HepG2 (cell line): ENCODE data around the gene CMPK2. TPM values are rescaled to one million over a fixed set of nuclear protein-coding genes. Genes with fewer than 3 reads are reported as not detected.

ENCODE experiments used
- CSRNP1 ChIP-seq: sonication (generic); formaldehyde crosslinking; IDR thresholded peaks from 2 replicates; pipeline ENCODE4 v1.8.1; 2023; ENCODE audit warnings: mild to moderate bottlenecking, missing genetic modification reagents
- ESRRA ChIP-seq: sonication (generic); formaldehyde crosslinking; IDR thresholded peaks from 2 replicates; pipeline ENCODE4 v1.5.1; 2020; ENCODE audit warnings: mild to moderate bottlenecking, low read depth, missing genetic modification reagents
- KDM4B ChIP-seq: sonication (generic); formaldehyde crosslinking; IDR thresholded peaks from 2 replicates; pipeline ENCODE4 v1.4.0; 2020; ENCODE audit warnings: missing genetic modification reagents
- KDM6A ChIP-seq: IDR thresholded peaks from 2 replicates; pipeline ENCODE4 v1.6.1; 2016; ENCODE audit warnings: low read depth
- PLRG1 ChIP-seq: fragments of 450-650 bp; conservative IDR thresholded peaks from 2 replicates; pipeline ENCODE4 v1.6.1; 2016
- SNRNP70 ChIP-seq: fragments of 200-400 bp; formaldehyde crosslinking; IDR thresholded peaks from 2 replicates; pipeline ENCODE4 v1.6.1; 2017; ENCODE audit warnings: mild to moderate bottlenecking, low read depth, low read length, moderate library complexity
- TGIF2 ChIP-seq: IDR thresholded peaks from 2 replicates; pipeline ENCODE4 v1.6.1; 2016; ENCODE audit warnings: control low read depth, missing compliant biosample characterization
- TOE1 ChIP-seq: sonication (generic); formaldehyde crosslinking; IDR thresholded peaks from 2 replicates; pipeline ENCODE4 v1.4.0; 2020; ENCODE audit warnings: mild to moderate bottlenecking, missing genetic modification reagents
- XBP1 ChIP-seq: sonication (generic); formaldehyde crosslinking; IDR thresholded peaks from 2 replicates; pipeline ENCODE4 v1.5.0; 2020; ENCODE audit warnings: missing genetic modification reagents
- ZBTB1 ChIP-seq: sonication (generic); formaldehyde crosslinking; IDR thresholded peaks from 2 replicates; pipeline ENCODE4 v1.4.0; 2020; ENCODE audit warnings: missing genetic modification reagents, borderline replicate concordance
- ZC3H4 ChIP-seq: sonication (generic); formaldehyde crosslinking; IDR thresholded peaks from 2 replicates; pipeline ENCODE4 v1.4.0; 2020; ENCODE audit warnings: missing genetic modification reagents, borderline replicate concordance
- ZGPAT ChIP-seq: IDR thresholded peaks from 2 replicates; pipeline ENCODE4 v1.6.1; 2016; ENCODE audit warnings: mild to moderate bottlenecking
- ZNF180 ChIP-seq: sonication (generic); formaldehyde crosslinking; IDR thresholded peaks from 2 replicates; pipeline ENCODE4 v1.4.0; 2020; ENCODE audit warnings: low read depth, missing genetic modification reagents, borderline replicate concordance
- ZNF230 ChIP-seq: sonication (generic); formaldehyde crosslinking; IDR thresholded peaks from 2 replicates; pipeline ENCODE4 v1.4.0; 2020; ENCODE audit warnings: mild to moderate bottlenecking, missing genetic modification reagents
- ZNF232 ChIP-seq: sonication (generic); formaldehyde crosslinking; IDR thresholded peaks from 2 replicates; pipeline ENCODE4 v1.4.0; 2020; ENCODE audit warnings: missing genetic modification reagents, borderline replicate concordance
- ZNF3 ChIP-seq: IDR thresholded peaks from 2 replicates; pipeline ENCODE4 v1.7.0; 2017; ENCODE audit warnings: inconsistent platforms
- ZNF570 ChIP-seq: sonication (generic); formaldehyde crosslinking; IDR thresholded peaks from 2 replicates; pipeline ENCODE4 v1.4.0; 2020; ENCODE audit warnings: mild to moderate bottlenecking, missing genetic modification reagents, borderline replicate concordance
- ZNF614 ChIP-seq: IDR thresholded peaks from 2 replicates; pipeline ENCODE4 v1.6.1; 2018; ENCODE audit warnings: missing biosample characterization, missing genetic modification reagents, inconsistent platforms, borderline replicate concordance
- ZNF7 ChIP-seq: IDR thresholded peaks from 2 replicates; pipeline ENCODE4 v1.6.1; 2016; ENCODE audit warnings: missing biosample characterization, missing genetic modification reagents
- ZNF775 ChIP-seq: sonication (generic); formaldehyde crosslinking; IDR thresholded peaks from 2 replicates; pipeline ENCODE4 v1.4.0; 2020; ENCODE audit warnings: missing genetic modification reagents, mild to moderate bottlenecking, moderate library complexity, borderline replicate concordance
- polyA plus RNA-seq, 8 experiments: library from polyadenylated mRNA; depleted of rRNA in 3 of 8; stranded (reverse) in 7 of 8; unstranded in 1 of 8; fragments of >200 nt; fragmentation: Illumina TruSeq in 4 of 8; extraction: Trizol in 4 of 8; gene quantifications; 2 replicates each; pipeline versions ENCODE4 v1.2.1 to v1.2.3, GENCODE V29; 2011 to 2016; ENCODE audit warnings: low read depth in 4 of 8, missing spikeins in 1 of 8, mixed read lengths in 1 of 8; ENCODE audit not compliant: insufficient read depth in 1 of 8
- total RNA-seq, 5 experiments: library from RNA; depleted of rRNA; stranded (reverse); fragments of >200 nt; fragmentation: Illumina TruSeq; extraction: Trizol; gene quantifications; 2 replicates each; pipeline ENCODE4 v1.2.3, GENCODE V29; 2016; ENCODE audit warnings: low read depth in 1 of 5
- TF ChIP-seq, protein P1 (sequence below): IDR thresholded peaks from 2 replicates; pipeline ENCODE4 v1.6.1; 2016
- TF ChIP-seq, protein P2 (sequence below): sonication (generic); formaldehyde crosslinking; IDR thresholded peaks from 2 replicates; pipeline ENCODE4 v1.5.0; 2020; ENCODE audit warnings: mild to moderate bottlenecking, missing genetic modification reagents

Gene CMPK2
- total and polyA plus RNA-seq, 2 of the 13 experiments (the other 11 are each of a cell fraction or from before 2014, with no cell fraction given), result 0.04 to 1.0 TPM

DNA sequence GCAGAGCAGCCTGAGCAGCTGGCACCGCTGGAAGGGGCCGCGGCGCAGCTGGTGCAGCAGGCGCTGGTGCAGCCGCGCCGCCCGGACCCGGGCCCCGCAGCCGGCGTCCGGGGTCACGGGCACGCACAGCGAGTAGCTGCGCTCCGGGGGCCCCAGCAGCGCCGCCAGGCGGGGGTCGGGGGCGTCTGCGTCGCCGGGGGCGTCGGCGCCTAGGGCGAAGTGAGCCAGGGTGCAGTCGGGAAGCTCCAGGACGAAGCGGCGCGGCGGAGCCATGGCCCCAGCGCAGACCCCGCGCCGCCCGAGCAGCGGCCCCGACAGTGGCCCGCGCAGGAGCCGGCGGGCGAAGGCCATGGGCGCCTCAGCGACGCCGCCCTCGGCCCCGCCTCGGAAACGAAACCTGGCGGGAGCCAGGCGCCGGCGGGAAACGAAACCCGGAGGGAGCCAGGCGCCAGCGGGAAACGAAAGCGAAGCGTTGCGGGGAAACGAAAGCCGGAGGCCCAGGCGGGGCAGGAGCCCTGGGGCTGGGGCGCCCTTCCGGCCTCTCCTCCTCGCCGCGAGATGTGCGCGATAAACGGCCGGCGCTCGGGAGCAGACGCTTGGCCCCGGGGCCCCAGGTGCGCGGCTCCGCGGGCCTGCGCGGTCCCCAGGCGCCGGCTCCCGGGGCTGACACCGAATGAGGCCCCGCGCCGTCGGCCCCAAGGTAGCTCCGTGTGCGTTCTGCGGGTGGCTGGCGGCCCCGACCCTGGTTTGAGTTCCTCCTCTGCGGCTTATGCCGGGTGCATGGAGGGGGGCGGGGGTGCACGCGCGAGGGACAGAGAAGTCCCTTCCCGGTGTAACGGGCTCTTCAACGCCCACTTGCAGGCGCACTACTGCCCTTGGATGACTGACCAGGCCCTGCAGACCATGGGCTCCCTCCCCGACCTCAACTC, at the start of gene CMPK2 (continued):
- TF ChIP-seq, protein P1, sequence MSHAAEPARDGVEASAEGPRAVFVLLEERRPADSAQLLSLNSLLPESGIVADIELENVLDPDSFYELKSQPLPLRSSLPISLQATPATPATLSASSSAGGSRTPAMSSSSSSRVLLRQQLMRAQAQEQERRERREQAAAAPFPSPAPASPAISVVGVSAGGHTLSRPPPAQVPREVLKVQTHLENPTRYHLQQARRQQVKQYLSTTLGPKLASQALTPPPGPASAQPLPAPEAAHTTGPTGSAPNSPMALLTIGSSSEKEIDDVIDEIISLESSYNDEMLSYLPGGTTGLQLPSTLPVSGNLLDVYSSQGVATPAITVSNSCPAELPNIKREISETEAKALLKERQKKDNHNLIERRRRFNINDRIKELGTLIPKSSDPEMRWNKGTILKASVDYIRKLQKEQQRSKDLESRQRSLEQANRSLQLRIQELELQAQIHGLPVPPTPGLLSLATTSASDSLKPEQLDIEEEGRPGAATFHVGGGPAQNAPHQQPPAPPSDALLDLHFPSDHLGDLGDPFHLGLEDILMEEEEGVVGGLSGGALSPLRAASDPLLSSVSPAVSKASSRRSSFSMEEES (CRISPR knock-in tag), result no peak
- TF ChIP-seq ZNF3 (CRISPR knock-in tag) (no peak), TGIF2 (CRISPR knock-in tag) (no peak), TOE1 (no peak), ZGPAT (CRISPR knock-in tag) (peak; percentile 35; the same call in 1 of the 2 replicates), KDM4B (CRISPR knock-in tag) (no peak), ESRRA (no peak), ZNF232 (CRISPR knock-in tag) (peak; percentile 65; the same call in 1 of the 2 replicates), SNRNP70 (no peak), ZBTB1 (CRISPR knock-in tag) (no peak), ZNF614 (CRISPR knock-in tag) (no peak), ZNF230 (peak; percentile 66; the same call in 1 of the 2 replicates), KDM6A (CRISPR knock-in tag) (no peak), CSRNP1 (CRISPR knock-in tag) (peak; percentile 51; the same call in 1 of the 2 replicates), ZC3H4 (no peak), XBP1 (CRISPR knock-in tag) (no peak), PLRG1 (no peak), ZNF775 (no peak), ZNF180 (CRISPR knock-in tag) (no peak), ZNF7 (CRISPR knock-in tag) (no peak), ZNF570 (no peak)
- TF ChIP-seq, protein P2, sequence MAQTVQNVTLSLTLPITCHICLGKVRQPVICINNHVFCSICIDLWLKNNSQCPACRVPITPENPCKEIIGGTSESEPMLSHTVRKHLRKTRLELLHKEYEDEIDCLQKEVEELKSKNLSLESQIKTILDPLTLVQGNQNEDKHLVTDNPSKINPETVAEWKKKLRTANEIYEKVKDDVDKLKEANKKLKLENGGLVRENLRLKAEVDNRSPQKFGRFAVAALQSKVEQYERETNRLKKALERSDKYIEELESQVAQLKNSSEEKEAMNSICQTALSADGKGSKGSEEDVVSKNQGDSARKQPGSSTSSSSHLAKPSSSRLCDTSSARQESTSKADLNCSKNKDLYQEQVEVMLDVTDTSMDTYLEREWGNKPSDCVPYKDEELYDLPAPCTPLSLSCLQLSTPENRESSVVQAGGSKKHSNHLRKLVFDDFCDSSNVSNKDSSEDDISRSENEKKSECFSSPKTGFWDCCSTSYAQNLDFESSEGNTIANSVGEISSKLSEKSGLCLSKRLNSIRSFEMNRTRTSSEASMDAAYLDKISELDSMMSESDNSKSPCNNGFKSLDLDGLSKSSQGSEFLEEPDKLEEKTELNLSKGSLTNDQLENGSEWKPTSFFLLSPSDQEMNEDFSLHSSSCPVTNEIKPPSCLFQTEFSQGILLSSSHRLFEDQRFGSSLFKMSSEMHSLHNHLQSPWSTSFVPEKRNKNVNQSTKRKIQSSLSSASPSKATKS, result no peak
